HG03135 (cell line): Measurements from ENCODE around the gene ZCCHC14.

Experiments
- ATAC-seq: cut with Tn5 transposase; IDR thresholded peaks from one replicate; pipeline ENCODE4 v1.9.1; 2021; ENCODE audit warnings: mild to moderate bottlenecking, moderate library complexity; ENCODE audit not compliant: unreplicated experiment

ZCCHC14 gene

GRCh38 chr16:87436225-87437172, 56.3 kb downstream of the ZCCHC14 start:
- ATAC-seq = no peak

GRCh38 chr16:87435372-87436224, 57.2 kb downstream of the ZCCHC14 start:
- no peak for ATAC-seq

- ATAC-seq = no peak
Measured at GRCh38 chr16:87434146-87434667, 58.6 kb downstream of the ZCCHC14 start.

- no peak for ATAC-seq
Measured at GRCh38 chr16:87432330-87432915, 60.4 kb downstream of the ZCCHC14 start.

- ATAC-seq = no peak
Measured at GRCh38 chr16:87431926-87432325, 60.9 kb downstream of the ZCCHC14 start.

- no peak for ATAC-seq
Measured at GRCh38 chr16:87426423-87427215, 66.2 kb downstream of the ZCCHC14 start.

- ATAC-seq = no peak
Measured at GRCh38 chr16:87425941-87426340, 66.9 kb downstream of the ZCCHC14 start.

- ATAC-seq = no peak
Measured at GRCh38 chr16:87424266-87424665, 68.6 kb downstream of the ZCCHC14 start.

GRCh38 chr16:87423429-87423828, 69.4 kb downstream of the ZCCHC14 start:
- no peak for ATAC-seq

- no peak for ATAC-seq
Measured at GRCh38 chr16:87422106-87422505, 70.7 kb downstream of the ZCCHC14 start.

GRCh38 chr16:87421003-87421912, 71.6 kb downstream of the ZCCHC14 start:
- ATAC-seq = no peak

GRCh38 chr16:87420026-87421002, 72.5 kb downstream of the ZCCHC14 start:
- no peak for ATAC-seq

- ATAC-seq = no peak
Measured at GRCh38 chr16:87418644-87419043, 74.2 kb downstream of the ZCCHC14 start.

GRCh38 chr16:87418216-87418615, 74.6 kb downstream of the ZCCHC14 start:
- ATAC-seq = no peak

GRCh38 chr16:87417528-87417910, 75.3 kb downstream of the ZCCHC14 start:
- ATAC-seq = no peak

GRCh38 chr16:87416826-87417527, 75.8 kb downstream of the ZCCHC14 start:
- ATAC-seq = no peak

- no peak for ATAC-seq
Measured at GRCh38 chr16:87415441-87415840, 77.4 kb downstream of the ZCCHC14 start.
